Measurements from ENCODE around the gene YTHDF1.

DNA sequence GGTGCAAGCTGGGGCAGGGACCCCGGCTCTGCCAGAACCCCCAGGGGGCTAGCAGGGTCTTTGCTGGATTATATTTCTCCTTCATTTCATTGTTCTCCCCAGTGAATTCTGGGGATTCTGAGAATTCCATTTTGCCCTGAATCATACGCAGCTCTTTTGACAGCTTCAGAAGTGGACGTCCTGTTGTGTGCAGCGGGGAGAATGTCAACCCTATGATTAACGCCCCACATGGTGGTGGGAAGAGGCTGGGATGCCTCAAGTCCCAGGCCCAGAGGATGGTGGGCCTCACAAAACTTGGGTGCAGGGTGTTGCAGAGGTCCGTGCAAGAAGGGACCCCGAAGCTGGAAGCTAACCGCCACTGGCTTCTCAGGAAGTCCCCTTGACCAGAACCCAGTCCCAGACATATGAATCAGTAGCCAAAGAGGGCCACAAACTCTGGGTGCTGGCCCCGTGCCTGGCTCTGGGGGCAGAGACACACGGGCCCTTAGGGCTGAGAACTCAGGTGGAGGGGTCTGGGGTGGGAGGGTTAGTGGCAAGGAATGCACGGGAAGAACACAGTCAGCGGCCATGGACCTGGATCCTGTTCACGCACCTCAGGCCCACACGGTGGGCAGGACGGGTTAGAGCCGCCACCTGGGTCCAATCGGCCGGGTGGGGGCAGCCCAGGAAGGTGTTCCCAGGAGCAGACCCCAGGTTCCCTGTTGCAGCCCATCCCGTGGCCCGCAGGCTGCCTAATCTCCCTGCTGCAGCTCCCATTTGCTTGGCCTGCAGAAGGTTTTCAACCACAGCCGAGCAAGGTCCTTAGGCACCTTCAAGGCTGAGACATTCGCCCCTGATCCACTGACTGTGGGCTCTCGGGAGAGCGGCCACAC is 51.2 kb downstream of the YTHDF1 start:
- TF ChIP-seq CTCF (conservative IDR thresholded peaks at IDR 0.05) (no peak), EZH2 (IDR thresholded peaks at IDR 0.05; ENCODE audit: low read depth) (no peak)
